OCI-M1 (cell line): ENCODE data around the gene TRIM43B.
"Not testable (repeated sequence)": the region's sequence is repeated elsewhere in the genome, so short reads cannot be mapped to it uniquely, and the experiment has no call there.

ENCODE experiments used
- DNase-seq: peaks from one replicate; lab custom pipeline; 2025; lab: John Stamatoyannopoulos, UW

Gene TRIM43B

GRCh38 chr2:95484654-95485053, at the start of gene TRIM43B:
Gene TRIM43B, minus strand, starts transcription at chr2:95484754. Its CDS starts 2,040 bp downstream, at chr2:95482714.
- DNase-seq = not testable (repeated sequence)

GRCh38 chr2:95531254-95531771, 46.8 kb upstream of the TRIM43B start:
- DNase-seq = no peak

GRCh38 chr2:95530734-95531133, 46.2 kb upstream of the TRIM43B start:
- DNase-seq = no peak

GRCh38 chr2:95526360-95527341, 42.1 kb upstream of the TRIM43B start:
- peak; percentile 78 for DNase-seq

GRCh38 chr2:95525294-95526035, 40.9 kb upstream of the TRIM43B start:
- DNase-seq = no peak

GRCh38 chr2:95524195-95524594, 39.6 kb upstream of the TRIM43B start:
- no peak for DNase-seq

- no peak for DNase-seq
These were observed 30.2 kb upstream of the TRIM43B start for GRCh38 chr2:95514718-95515117.

GRCh38 chr2:95514226-95514625, 29.7 kb upstream of the TRIM43B start:
- not testable (repeated sequence) for DNase-seq

GRCh38 chr2:95509408-95509807, 24.9 kb upstream of the TRIM43B start:
- no peak for DNase-seq

GRCh38 chr2:95505222-95505621, 20.7 kb upstream of the TRIM43B start:
- DNase-seq = no peak

GRCh38 chr2:95500854-95501253, 16.3 kb upstream of the TRIM43B start:
- DNase-seq = no peak

GRCh38 chr2:95492076-95492475, 7.5 kb upstream of the TRIM43B start:
- DNase-seq = not testable (repeated sequence)

- DNase-seq = not testable (repeated sequence)
These were observed 9.5 kb downstream of the TRIM43B start for GRCh38 chr2:95475025-95475424.

- not testable (repeated sequence) for DNase-seq
These were observed 16.6 kb downstream of the TRIM43B start for GRCh38 chr2:95467984-95468383.

GRCh38 chr2:95466572-95466971, 18.0 kb downstream of the TRIM43B start:
- DNase-seq = not testable (repeated sequence)

GRCh38 chr2:95463292-95463691, 21.3 kb downstream of the TRIM43B start:
- not testable (repeated sequence) for DNase-seq

GRCh38 chr2:95445317-95445716, 39.2 kb downstream of the TRIM43B start:
- not testable (repeated sequence) for DNase-seq

- DNase-seq = not testable (repeated sequence)
These were observed 42.0 kb downstream of the TRIM43B start for GRCh38 chr2:95442474-95443099.

GRCh38 chr2:95435872-95436209, 48.7 kb downstream of the TRIM43B start:
- not testable (repeated sequence) for DNase-seq

GRCh38 chr2:95435162-95435871, 49.2 kb downstream of the TRIM43B start:
- not testable (repeated sequence) for DNase-seq

- not testable (repeated sequence) for DNase-seq
These were observed 50.0 kb downstream of the TRIM43B start for GRCh38 chr2:95434507-95435076.
